GM12878 (cell line): Measurements from ENCODE around the gene NXNL1. TPM values are rescaled to one million over a fixed set of nuclear protein-coding genes. Genes with fewer than 3 reads are reported as not detected.

Experiments
- ATAC-seq: fragments of 200-7000 bp; cut with Tn5 transposase; 3 replicates; pipeline ENCODE4 v1.9.1; 2020; ENCODE audit warnings: mild to moderate bottlenecking, moderate library complexity
- BruUV-seq: library from RNA; stranded (reverse); fragments of 400-500 nt; replicated peaks from 2 replicates; lab custom pipeline; 2021; lab: Mats Ljungman, UMichigan
- CTCF ChIA-PET: fragments of 300-600 bp; sonication (Branson Sonifier 250); formaldehyde crosslinking; extraction: SDS; loops from one replicate; lab custom pipeline; 2021; ENCODE audit warnings: inconsistent platforms; lab: Yijun Ruan, JAX
- POLR2A ChIA-PET: fragments of 350-600 bp; formaldehyde crosslinking; extraction: SDS; loops from one replicate; lab custom pipeline; 2021; ENCODE audit warnings: inconsistent platforms; lab: Charles Lee
- RAD21 ChIA-PET: fragments of 300-600 bp; sonication (Branson Sonifier 250); formaldehyde crosslinking; loops from one replicate; lab custom pipeline; 2023; ENCODE audit warnings: antibody characterized with exemption; ENCODE audit not compliant: unreplicated experiment; lab: Charles Lee
- SMC1A ChIA-PET: fragments of 300-600 bp; sonication (Branson Sonifier 250); formaldehyde crosslinking; loops from one replicate; lab custom pipeline; 2023; ENCODE audit not compliant: unreplicated experiment, uncharacterized antibody; lab: Charles Lee
- DNase-seq: peaks from one replicate; pipeline ENCODE4 v3.0.0-alpha.2; 2011; ENCODE audit warnings: low read depth, low spot score
- FAIRE-seq: peaks from 3 replicates; lab custom pipeline; 2011; peaks lifted over from hg19 to GRCh38; lab: Jason Lieb, UNC
- H2AFZ ChIP-seq: 2 replicates; pipeline ENCODE4 v1.6.0; 2011; ENCODE audit warnings: low read depth, low read length, control low read depth; ENCODE audit not compliant: control insufficient read depth
- H3K27ac ChIP-seq: 2 replicates; pipeline ENCODE4 v1.5.1; 2011; ENCODE audit warnings: control low read depth; ENCODE audit not compliant: control insufficient read depth, insufficient read depth
- H3K27me3 ChIP-seq, 2 experiments: replicated peaks in 1 of 2; 2 replicates each; pipeline versions ENCODE4 v1.6.0 to v1.6.1; 2011; ENCODE audit warnings: low read length in 1 of 2; ENCODE audit not compliant: control insufficient read depth in 2 of 2, insufficient read depth in 2 of 2
- H3K36me3 ChIP-seq, 2 experiments: 2 replicates each; pipeline ENCODE4 v1.5.1; 2011; ENCODE audit warnings: low read length in 1 of 2; ENCODE audit not compliant: control insufficient read depth in 2 of 2, insufficient read depth in 2 of 2
- H3K4me1 ChIP-seq: 2 replicates; pipeline ENCODE4 v1.6.1; 2011; ENCODE audit warnings: mild to moderate bottlenecking, low read length, moderate library complexity, mixed read lengths; ENCODE audit not compliant: control insufficient read depth, insufficient read depth
- H3K4me2 ChIP-seq: 2 replicates; pipeline ENCODE4 v1.6.0; 2011; ENCODE audit warnings: control low read depth; ENCODE audit not compliant: control insufficient read depth, insufficient read depth
- H3K4me3 ChIP-seq: fragments of 200-600 bp; sonication (generic); 2 replicates; pipeline ENCODE4 v1.5.1; 2016
- H3K79me2 ChIP-seq: 2 replicates; pipeline ENCODE4 v1.6.0; 2011; ENCODE audit warnings: low read length; ENCODE audit not compliant: control insufficient read depth, insufficient read depth
- H3K9ac ChIP-seq: 2 replicates; pipeline ENCODE4 v1.8.0; 2011; ENCODE audit warnings: low read length, control low read depth, mixed read lengths; ENCODE audit not compliant: control insufficient read depth, insufficient read depth
- H3K9me3 ChIP-seq: replicated peaks from 3 replicates; pipeline ENCODE4 v1.5.1; 2011; ENCODE audit warnings: mild to moderate bottlenecking, low read length; ENCODE audit not compliant: control insufficient read depth, insufficient read depth
- H4K20me1 ChIP-seq: 2 replicates; pipeline ENCODE4 v1.6.0; 2011; ENCODE audit not compliant: control insufficient read depth, insufficient read depth
- BCLAF1 ChIP-seq: fragments of 450-650 bp; IDR thresholded peaks from 2 replicates; pipeline ENCODE4 v1.6.1; 2017; ENCODE audit warnings: antibody characterized with exemption, mild to moderate bottlenecking, moderate library complexity
- CTCF ChIP-seq, 3 experiments: IDR thresholded peaks in 2 of 3; conservative IDR thresholded peaks in 1 of 3; 2 replicates each; pipeline ENCODE4 v1.5.1; 2011; ENCODE audit warnings: low read depth in 3 of 3, low read length in 3 of 3, mild to moderate bottlenecking in 3 of 3, control low read depth in 2 of 3, moderate library complexity in 2 of 3, inconsistent platforms in 1 of 3, mixed read lengths in 1 of 3; ENCODE audit not compliant: control insufficient read depth in 2 of 3, insufficient read depth in 1 of 3; ENCODE audit errors: extremely low read depth in 1 of 3
- ETV6 ChIP-seq, 2 experiments: fragments of 450-650 bp in 1 of 2; IDR thresholded peaks in 1 of 2; conservative IDR thresholded peaks in 1 of 2; 2 replicates each; pipeline ENCODE4 v1.6.1; 2014; ENCODE audit warnings: antibody characterized with exemption in 1 of 2, borderline replicate concordance in 1 of 2, low read depth in 1 of 2, mild to moderate bottlenecking in 1 of 2, moderate library complexity in 1 of 2
- RBBP5 ChIP-seq: fragments of 200-600 bp; sonication (generic); conservative IDR thresholded peaks from 2 replicates; pipeline ENCODE4 v1.6.1; 2016
- SREBF1 ChIP-seq: IDR thresholded peaks from 2 replicates; pipeline ENCODE4 v1.6.1; 2012; ENCODE audit warnings: mild to moderate bottlenecking, low read length
- STAT1 ChIP-seq: fragments of 450-650 bp; conservative IDR thresholded peaks from 2 replicates; pipeline ENCODE4 v1.6.1; 2014; ENCODE audit warnings: antibody characterized with exemption, mild to moderate bottlenecking
- SUPT20H ChIP-seq: IDR thresholded peaks from 2 replicates; pipeline ENCODE4 v1.6.1; 2011; ENCODE audit warnings: low read depth, mild to moderate bottlenecking, low read length, moderate library complexity, borderline replicate concordance; ENCODE audit not compliant: control insufficient read depth
- USF2 ChIP-seq: IDR thresholded peaks from 2 replicates; pipeline ENCODE4 v1.6.1; 2011; ENCODE audit warnings: low read depth, low read length, improper control_type of control experiment, borderline replicate concordance
- YY1 ChIP-seq: IDR thresholded peaks from 2 replicates; pipeline ENCODE4 v1.6.1; 2011; ENCODE audit warnings: low read depth, mild to moderate bottlenecking, low read length
- ZNF217 ChIP-seq: fragments of 450-650 bp; IDR thresholded peaks from 2 replicates; pipeline ENCODE4 v1.6.1; 2017; ENCODE audit warnings: antibody characterized with exemption, mild to moderate bottlenecking
- ZNF687 ChIP-seq: fragments of 450-650 bp; IDR thresholded peaks from 2 replicates; pipeline ENCODE4 v1.6.1; 2017; ENCODE audit warnings: mild to moderate bottlenecking, moderate library complexity
- ZSCAN29 ChIP-seq: fragments of 450-650 bp; IDR thresholded peaks from 2 replicates; pipeline ENCODE4 v1.6.1; 2017; ENCODE audit warnings: mild to moderate bottlenecking, moderate library complexity
- WGBS: methylation state at CpG from one replicate; pipeline ENCODE4 v1.1.6; 2016; ENCODE audit warnings: low lambda C conversion rate; ENCODE audit not compliant: insufficient replicate concordance, insufficient coverage; ENCODE audit errors: missing lambda C conversion rate; 5-methylcytosine and 5-hydroxymethylcytosine counted together
- in situ Hi-C: fragments of 300-500 bp; cut with MboI; formaldehyde crosslinking; loops from 9 replicates; pipeline ENCODE4 v1.14.3; 2018; ENCODE audit warnings: mixed read lengths
- intact Hi-C: fragments of 100-400 bp; cut with micrococcal nuclease; formaldehyde crosslinking; loops from one replicate; pipeline ENCODE4 v1.14.2; 2022; ENCODE audit not compliant: unreplicated experiment
- polyA plus RNA-seq, 11 experiments: library from polyadenylated mRNA; depleted of rRNA in 4 of 11; unstranded in 6 of 11; stranded (reverse) in 5 of 11; fragments of >200 nt; fragmentation: Nextera tagmentation in 4 of 11; fragmentation: Illumina TruSeq in 1 of 11; extraction: Ambion mirVana in 4 of 11; extraction: Trizol in 1 of 11; gene quantifications; 1 replicate in 1 of 11; 2 replicates in 10 of 11; pipeline versions ENCODE4 v1.2.1 to v1.2.3, GENCODE V29; 2011 to 2016; ENCODE audit warnings: inconsistent platforms in 2 of 11, missing spikeins in 2 of 11, low read depth in 1 of 11
- total RNA-seq, 4 experiments: library from RNA; depleted of rRNA in 3 of 4; stranded (reverse); fragments of >200 nt in 3 of 4; fragmentation: Illumina TruSeq in 1 of 4; extraction: Trizol in 1 of 4; gene quantifications; 2 replicates each; pipeline versions ENCODE4 v1.2.1 to v1.2.3, GENCODE V29; 2013 to 2021

NXNL1 gene
- total and polyA plus RNA-seq, 10 of the 15 experiments (the other 5 are each of a cell fraction or from before 2014, with no cell fraction given), result not detected

- in situ Hi-C loops (loop anchor here (5.0 kb wide), 2 partner anchors 71 to 121 kb away; no protein-coding TSS in a partner anchor), intact Hi-C loops (no loop called here)
- peak overlapping the region; percentile 80; the same call in 1 of the 2 replicates for H3K4me3 ChIP-seq
- ChIA-PET CTCF (interaction anchor here (0.6 to 6.0 kb wide), 9 partner anchors 41 to 406 kb away, joined by 3 to 36 read pairs (median 3); partner anchors contain the start of gene CCDC194), SMC1A (interaction anchor here (0.8 to 0.9 kb wide), 2 partner anchors 16 to 75 kb away, joined by 3 to 5 read pairs; no protein-coding TSS in a partner anchor), RAD21 (no interaction called here), POLR2A (interaction anchor here (1.2 to 1.4 kb wide), 2 partner anchors 80 to 121 kb away, joined by 3 read pairs; no protein-coding TSS in a partner anchor)
- H3K9me3 ChIP-seq, result no peaks in the 10 kb centered on the region
- no peaks in the 10 kb centered on the region for H3K27me3 ChIP-seq
- no peak for FAIRE-seq
- WGBS, result 67% methylated on average over 25 of the region's 25 CpGs
- BruUV-seq, result no TSS peak
- no peaks in the 10 kb centered on the region for H3K36me3 ChIP-seq
- no peak for ATAC-seq
- H2AFZ ChIP-seq, result peak overlapping the region; percentile 95
- peak overlapping the region; percentile 61; the same call in 1 of the 2 replicates for H3K9ac ChIP-seq
- DNase-seq, result no peak
- H3K4me1 ChIP-seq, result peaks cover 22% of the 10 kb centered on the region
- peak overlapping the region; percentile 61; the same call in 1 of the 2 replicates for H3K27ac ChIP-seq
- H4K20me1 ChIP-seq, result no peaks in the 10 kb centered on the region
- H3K4me2 ChIP-seq, result peak overlapping the region; percentile 99
- H3K79me2 ChIP-seq, result no peaks in the 10 kb centered on the region
- TF ChIP-seq USF2 (no peak), SUPT20H (no peak), ZNF687 (no peak), ETV6 (conservative IDR thresholded peaks at IDR 0.05 in 1 of 2, IDR thresholded peaks at IDR 0.05 in 1 of 2; ENCODE audit: borderline replicate concordance in 1 of 2, low read depth in 1 of 2) (no peak), STAT1 (no peak), BCLAF1 (no peak), CTCF (IDR thresholded peaks at IDR 0.05 in 2 of 3, conservative IDR thresholded peaks at IDR 0.05 in 1 of 3; ENCODE audit: control insufficient read depth in 2 of 3, extremely low read depth in 1 of 3, insufficient read depth in 1 of 3, low read depth in 3 of 3, low read length in 3 of 3) (no peak), SREBF1 (no peak), ZNF217 (no peak), YY1 (no peak), ZSCAN29 (no peak), RBBP5 (no peak)
Measured at GRCh38 chr19:17468302-17469091, 7.8 kb upstream of the NXNL1 start.
